NOMO-1 treated with DMSO at 0.1 percent for 48 hours (cell line): ENCODE measurements around the gene VSTM2L.
"Not testable (repeated sequence)": the region's sequence is repeated elsewhere in the genome, so short reads cannot be mapped to it uniquely, and the experiment has no call there.

Experiments
- DNase-seq: peaks from one replicate; lab custom pipeline; 2025; ENCODE audit not compliant: unreplicated experiment; lab: John Stamatoyannopoulos, UW

Gene VSTM2L

DNA sequence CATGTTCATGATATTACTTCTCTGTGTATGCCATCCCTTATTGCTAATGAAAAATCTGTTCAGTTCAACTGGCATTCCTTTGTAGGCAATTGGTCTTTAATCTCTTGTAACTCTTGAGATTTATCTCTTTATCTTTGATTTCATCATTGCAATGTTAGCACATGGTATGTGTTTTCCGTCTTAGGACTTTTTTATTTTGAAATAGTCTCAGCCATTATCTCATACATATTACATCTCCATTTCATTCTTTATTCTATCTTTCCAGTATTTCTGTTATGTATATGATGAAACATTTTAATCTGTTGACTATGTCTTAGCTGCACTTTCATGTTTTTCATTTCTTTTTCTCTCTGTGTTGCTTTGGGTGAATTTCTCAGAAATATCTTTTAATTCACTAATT lies 58.1 kb downstream of the VSTM2L start:
- no peak for DNase-seq

DNA sequence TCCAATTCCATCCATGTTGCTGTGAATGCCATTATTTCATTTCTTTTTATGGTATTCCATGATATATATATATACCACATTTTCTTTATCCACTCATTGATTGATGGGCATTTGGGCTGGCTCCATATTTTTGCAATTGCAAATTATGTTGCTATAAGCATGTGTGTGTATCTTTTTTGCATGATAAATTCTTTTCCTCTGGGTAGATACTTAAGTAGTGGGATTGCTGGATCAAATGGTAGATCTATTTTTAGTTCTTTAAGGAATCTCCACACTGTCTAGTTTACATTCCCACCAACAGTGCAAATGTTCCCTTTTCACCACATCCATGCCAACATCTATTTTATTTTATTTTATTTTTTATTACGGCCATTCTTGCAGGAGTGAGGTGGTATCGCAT lies 60.6 kb downstream of the VSTM2L start:
- DNase-seq: not testable (repeated sequence)

DNA sequence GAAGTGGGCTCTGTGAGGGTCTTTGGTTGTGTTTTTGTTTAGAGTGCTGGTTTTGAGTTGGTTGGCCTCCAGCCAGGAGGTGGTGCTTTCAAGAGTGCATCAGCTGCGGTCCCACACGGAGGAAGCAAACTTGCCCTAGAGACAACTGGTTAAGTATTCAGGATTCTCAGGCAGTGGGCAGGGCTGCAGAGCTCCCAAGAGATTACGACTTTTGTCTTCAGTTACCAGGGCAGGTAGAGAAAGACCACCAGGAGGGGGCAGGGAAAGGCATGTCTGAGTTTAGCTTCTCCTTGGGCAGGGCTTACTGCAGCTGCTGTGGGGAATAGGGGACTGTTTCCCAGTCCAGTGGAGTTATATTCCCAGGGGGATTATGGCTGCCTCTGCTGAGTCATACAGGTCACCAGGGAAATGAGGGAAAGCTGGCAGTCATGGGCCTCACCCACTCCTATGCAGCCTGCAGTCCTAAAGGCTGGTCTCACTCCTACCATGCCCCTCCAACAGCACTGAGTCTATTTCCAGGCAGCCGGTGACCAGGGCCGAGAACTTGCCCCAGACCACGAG lies 66.0 kb downstream of the VSTM2L start:
- no peak for DNase-seq

DNA sequence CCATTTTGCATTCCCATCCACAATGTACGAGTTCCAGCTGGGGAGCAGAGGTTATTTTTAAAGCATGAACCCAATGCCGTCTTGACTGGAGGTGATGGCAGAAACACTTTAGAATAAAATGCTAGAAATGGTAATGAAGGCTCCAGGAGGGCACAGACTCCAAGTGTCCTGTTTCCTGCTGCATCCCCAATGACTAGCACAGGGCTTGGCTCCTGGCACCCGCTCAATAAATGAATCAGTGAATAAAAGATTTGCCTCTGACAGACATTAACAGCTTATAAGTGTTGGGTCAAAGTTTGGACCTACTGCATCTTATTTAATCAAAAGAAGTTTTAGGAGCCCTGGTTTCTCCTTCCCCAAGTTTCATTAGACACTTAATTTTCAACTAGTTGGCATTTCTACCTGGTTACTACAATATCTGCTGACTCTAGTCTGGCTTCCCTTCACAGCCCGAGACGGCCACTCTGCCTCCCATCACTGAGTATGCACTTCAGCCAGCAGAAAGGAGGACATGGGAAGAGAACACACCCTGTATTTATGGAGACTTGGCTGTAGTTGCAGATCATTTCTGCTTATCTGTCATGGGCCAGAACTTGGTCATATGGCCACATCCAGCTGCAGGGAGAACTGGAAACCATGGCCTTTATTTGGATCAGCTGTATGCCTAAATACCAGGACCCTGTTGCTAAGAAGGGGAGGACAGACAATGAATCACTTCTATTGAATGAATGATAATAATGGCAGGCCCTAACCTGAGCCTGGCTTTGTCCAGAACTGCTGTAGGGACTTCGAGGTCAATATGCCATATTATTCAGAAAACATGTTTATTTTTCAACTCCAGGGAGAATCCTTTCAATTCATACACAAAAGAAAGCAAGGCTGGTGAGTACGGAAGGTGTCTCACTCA lies 67.3 kb downstream of the VSTM2L start:
- no peak for DNase-seq

DNA sequence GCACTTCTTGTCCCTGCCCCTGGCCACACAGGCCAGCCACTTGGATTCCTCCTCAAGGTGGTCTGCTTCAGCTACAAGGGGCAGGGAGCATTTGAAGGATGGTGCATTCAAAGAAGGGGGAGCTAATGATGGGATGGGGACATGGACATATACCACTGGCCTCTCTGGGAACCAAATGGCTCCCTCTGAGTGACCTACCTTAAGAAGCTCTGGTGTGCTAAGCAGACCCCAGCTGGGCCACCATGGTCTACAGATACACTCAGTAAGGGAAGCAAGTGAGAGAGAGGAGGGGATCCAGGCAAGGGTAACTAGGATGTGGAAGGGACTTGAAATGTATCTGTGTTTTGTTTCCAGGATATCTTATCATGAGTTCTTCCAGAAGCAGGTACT lies 67.9 kb downstream of the VSTM2L start:
- DNase-seq: no peak

DNA sequence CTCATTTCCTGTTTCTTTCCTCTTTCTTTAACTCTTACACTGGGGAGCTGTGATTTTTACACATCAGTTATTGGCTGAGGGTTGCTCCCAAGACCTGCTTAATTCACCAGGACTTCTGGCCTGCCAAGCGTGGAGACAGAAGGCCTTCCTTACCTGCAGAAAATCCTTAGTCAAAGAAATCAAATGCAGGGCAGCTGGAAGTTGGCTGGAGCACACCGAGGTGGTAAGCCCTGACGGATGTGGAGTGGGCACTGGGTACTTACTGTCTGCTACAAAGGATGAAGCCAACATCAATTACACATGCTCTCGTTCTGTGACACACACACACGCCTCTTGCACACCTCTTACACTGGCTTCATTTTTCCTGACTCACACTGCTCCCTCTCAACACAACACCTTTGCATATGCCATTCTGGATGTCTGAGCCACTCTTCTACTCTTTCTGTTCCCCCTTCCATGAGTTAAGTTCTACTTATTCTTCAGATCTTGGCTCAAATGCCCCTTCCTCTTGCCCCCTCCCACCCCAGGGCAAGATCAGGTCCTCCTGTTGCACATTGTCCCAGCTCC lies 68.7 kb downstream of the VSTM2L start:
- DNase-seq: no peak

DNA sequence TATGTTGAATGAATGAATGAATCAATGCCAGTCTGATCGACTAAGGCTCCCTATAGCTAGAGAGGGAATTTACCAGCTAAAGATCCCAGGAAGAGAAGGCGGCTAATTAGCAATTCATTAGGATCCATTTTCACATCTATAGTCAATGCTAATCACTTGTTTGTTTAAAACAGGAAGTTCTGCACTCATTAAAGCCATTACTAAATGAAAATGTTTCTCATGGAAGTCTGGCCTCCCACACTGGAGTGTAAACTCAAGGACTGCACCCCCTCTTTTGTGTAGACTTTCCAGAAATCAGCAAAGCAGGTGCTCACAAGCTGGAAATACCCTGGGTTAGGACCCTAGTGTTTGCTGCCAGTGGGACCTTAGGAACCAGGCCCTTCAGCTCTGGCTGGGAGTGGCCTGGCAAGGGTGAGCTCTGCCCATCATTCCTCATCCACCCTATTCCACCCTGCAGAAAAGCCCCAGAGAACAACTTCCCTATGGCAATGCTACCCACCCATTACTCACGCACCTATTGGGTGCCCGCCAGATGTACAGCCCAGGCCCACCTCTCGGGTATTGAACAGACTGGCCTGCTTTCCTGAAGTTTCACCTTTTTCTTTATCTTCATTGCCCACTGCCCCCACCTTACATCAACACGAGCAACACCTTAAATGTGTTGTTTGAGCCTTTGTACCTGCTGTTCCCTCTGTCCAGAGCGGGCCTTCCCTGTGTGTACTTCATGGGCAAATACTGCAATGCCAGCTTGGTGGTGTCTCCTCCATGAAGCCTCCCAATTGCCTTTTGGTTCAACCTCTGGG lies 69.5 kb downstream of the VSTM2L start:
- DNase-seq: no peak

DNA sequence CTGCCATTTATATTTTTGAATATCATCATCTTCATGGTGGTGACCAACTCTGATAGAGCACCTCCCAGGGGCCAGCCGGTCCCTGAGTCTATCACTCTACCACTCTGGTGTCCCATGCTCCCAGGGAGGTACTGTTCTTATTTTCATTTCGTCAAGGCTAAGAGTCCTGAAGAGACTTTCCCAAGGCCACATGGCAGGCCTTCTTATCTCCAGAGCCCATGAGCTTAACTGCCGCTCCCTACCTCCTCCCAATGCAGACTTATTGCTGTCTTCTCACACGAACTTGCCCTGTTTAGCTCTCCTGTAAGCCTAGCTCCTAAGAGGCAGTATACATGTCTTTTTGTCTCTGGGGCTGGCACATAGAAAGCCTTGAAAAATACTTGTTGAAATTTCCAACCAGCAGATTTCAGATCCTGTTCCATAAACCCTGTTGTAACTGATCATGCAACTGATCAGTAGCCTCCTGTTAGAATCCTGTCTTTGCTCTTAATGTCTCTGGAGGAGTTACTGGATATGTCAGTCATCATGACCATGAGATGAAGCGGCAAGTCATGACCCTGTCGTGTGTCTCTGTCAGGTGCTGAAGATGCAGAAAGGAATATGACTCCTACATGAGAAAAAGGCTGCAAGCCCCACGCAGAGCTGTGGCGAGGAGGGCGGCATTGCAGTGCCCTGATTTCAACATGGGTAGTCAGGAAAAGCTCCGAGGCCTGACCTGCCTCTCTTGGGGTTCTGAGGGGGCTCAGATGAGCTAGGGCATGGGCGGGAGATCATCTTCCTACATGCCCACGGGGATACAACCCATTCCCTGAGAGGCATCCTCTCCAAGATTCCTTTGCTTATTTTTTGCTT lies 70.4 kb downstream of the VSTM2L start:
- no peak for DNase-seq

DNA sequence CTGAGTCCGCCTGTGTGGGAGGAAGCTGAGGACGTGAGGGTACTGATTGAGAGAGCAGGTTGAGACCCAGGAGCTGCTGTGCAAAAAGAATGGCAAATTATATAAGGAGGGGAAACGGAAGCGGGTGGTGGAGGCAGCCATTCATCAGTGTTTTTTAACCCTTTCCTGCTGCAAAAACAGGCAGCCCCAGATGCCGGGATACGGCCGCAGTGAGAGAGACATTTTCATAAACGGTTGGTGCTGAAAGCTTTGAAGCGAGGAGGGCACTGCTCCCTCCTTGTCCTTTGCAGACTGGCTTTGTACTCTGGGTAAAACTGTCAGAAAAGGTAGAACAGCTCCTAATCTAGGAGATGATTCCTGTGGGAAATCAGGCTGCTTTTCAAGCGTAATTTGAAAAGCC lies 74.0 kb downstream of the VSTM2L start:
- no peak for DNase-seq

DNA sequence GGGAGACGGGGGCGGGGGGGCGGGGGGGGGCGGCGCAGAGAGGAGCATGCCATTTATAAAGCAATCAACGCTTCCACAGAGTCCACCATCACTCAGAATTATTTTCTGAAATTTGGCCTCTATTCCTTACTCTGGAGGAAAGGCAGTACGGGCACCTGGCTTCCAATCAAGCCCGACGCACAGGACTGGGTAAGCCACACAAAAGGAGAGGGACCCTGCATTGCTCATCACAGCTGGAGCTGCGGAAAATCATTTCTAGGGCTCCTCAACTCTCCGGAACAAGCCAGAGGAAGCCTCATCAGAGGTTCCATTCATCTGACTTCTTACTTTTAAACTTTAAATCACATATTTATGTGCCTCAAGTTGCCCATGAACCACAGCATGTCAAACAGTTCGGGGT lies 74.4 kb downstream of the VSTM2L start:
- no peak for DNase-seq

DNA sequence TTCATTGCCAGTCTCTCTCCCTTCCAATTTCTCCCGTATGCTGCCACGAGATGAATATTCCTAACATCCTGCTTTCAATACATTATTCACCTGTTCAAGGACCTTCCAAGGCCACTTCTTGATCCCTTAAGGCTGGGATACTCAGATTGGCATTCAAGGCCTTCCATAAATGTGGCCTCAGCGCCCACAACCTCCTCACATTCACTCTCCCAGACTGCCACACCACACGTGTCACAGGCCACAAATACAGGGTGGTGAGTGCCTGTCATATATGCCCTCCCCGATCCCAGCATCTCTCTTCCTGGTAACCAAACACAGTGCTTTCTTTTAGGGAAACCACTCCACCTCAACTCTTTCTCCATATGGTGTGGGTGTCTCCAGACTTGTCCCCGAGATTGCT lies 74.9 kb downstream of the VSTM2L start:
- DNase-seq: no peak

DNA sequence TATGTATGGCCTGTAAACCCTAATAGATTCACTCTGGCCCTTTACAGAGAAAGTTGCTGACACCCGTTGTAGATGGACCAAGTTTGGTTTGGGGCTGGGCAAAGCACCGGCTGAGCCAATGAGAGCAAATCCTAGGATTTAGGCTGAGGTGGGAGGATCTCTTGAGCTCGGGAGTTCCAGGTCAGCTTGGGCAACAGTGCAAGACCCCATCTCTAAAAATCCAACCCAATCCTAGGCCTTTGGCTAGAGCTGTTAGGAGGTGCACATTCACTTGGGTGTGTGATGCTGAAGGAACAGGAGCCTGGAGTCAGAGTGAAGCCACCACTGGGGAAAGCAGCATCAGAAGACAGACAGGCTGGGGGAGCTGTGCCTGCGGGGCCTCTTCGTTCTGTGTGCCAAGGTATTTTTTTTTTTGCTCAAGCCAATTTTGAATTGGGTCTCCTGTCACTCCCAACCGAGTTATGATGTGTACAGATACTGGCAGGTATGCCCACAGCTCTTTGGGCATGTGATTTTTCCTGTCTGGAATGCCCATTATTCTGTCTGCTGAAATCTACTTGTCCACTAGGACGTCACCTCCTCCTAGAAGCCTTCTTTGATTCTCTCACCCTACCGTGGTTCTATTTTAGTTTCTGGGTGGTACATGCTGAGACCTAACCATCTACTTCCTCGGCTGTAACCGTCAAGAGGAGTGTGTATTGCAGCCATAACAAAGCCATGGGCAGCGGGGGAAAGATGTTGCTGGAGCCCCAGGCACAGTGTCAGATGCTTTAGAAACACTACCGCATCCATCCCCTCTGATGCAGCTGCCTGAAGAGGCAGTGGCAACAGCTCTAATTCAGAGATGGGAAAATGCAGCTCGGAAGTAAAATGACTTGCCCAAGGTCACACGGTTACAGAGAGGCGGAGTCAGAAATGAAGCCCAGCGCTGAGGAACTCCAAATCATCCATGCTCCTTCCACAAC lies 76.4 kb downstream of the VSTM2L start:
- no peak for DNase-seq

DNA sequence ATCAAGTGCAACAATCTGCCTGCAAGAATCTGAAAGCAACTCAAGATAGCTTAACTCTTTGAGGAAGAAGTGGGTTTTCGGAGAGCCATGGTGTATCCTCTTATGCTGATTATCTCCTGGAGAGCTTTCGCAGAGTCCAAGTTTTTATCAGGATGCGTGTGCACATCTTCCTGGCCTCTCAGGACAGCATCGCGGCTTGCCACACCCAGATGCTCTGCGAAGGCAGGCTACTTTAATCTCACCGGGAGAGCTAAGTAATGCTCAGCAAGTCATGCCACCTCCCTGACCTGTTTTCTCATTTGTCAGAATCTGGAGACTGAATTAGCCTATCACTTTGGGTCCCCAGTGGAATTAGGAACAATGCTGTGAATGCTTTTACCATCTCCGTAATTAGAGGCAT lies 77.5 kb downstream of the VSTM2L start:
- no peak for DNase-seq

DNA sequence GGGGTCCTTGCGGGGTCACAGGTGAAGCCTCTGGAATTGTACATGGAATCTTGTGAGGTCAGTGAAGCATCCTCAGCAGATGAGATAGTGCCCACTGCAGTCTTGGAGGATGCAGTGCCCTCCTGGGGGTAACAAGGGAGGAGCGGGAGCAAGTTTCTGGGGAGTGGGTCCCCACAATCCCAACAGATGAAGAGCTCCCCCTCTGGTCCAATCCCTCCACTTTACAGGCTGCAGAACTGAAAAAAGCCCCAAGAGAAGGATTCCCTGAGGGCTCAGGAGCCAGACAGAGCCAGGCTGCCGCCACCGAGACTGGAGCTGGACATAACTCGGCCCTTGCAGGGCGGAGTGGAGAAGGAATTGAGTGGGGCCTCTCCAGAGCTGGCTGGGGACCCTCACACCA lies 77.9 kb downstream of the VSTM2L start:
- no peak for DNase-seq

DNA sequence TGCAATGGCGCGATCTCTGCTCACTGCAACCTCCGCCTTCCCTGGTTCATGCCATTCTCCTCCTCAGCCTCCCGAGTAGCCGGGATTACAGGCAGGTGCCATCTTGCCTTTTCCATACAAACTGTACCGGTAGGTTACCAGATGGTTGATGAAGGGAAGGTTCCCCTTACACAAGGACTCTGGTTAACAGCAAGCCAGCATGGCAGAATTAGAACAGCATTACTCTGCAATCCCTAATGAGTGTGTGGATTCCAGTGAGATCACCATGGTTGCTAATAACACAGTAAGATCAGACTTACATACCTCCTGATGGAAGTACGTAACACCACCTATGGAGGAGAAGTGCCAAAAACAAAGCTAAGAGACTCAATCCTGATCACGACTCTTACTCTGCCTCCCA lies 78.6 kb downstream of the VSTM2L start:
- DNase-seq: no peak

DNA sequence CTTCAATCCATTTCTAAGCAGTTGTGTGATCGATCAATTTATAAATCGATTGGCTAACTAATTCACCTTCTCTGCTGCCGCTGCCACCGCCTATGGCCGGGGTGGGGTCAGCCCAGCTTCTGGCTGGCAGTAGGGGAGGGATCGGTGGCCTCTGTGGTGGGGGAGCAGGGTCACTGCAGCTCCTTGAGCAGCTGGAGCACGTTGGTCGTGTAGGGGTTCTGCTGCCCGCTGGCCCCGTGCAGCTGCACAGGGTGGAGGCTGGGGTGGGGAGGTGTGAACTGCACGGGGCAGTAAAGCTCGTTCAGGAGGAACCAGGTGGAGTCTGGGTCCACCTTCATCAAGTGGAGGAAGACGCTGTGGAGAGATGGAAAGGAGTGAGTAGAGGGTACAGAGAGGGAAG lies 80.4 kb downstream of the VSTM2L start:
- DNase-seq: no peak

DNA sequence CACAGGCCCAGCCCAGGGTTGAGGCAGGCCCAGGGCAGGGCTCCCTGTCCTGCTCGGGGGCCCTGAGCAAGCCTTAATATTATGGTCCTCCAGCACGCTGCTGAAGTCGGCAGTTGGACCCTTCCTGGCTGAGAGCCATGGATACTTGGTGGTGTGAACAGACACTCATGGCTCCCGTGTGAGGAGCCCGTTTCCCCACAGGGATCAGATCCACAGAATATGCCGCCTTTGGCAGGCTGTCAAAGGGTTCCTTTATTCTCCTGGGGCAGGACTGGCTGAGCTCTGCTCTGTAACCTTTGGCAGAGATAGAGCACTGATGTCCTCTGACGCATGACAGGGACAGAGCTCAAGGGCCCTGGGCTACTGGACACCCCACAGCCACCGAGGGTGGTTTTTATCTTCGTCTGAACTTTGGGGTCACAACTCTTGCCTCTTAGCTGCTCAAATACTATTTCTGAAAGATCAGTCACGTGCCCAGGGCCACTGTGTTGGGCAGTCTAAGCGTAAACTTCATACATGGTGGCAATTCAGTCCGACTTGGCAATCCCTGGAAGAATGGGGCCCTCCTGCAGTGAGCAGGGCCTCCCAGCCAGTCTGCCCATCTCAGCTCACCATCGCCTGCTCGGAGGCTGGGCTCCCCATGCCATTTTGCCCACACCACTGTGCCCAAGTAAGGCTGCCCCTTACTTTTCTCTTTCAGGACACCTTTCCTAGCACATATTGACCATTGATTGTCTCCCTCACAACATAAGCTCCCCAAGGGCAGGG lies 81.3 kb downstream of the VSTM2L start:
- DNase-seq: no peak

DNA sequence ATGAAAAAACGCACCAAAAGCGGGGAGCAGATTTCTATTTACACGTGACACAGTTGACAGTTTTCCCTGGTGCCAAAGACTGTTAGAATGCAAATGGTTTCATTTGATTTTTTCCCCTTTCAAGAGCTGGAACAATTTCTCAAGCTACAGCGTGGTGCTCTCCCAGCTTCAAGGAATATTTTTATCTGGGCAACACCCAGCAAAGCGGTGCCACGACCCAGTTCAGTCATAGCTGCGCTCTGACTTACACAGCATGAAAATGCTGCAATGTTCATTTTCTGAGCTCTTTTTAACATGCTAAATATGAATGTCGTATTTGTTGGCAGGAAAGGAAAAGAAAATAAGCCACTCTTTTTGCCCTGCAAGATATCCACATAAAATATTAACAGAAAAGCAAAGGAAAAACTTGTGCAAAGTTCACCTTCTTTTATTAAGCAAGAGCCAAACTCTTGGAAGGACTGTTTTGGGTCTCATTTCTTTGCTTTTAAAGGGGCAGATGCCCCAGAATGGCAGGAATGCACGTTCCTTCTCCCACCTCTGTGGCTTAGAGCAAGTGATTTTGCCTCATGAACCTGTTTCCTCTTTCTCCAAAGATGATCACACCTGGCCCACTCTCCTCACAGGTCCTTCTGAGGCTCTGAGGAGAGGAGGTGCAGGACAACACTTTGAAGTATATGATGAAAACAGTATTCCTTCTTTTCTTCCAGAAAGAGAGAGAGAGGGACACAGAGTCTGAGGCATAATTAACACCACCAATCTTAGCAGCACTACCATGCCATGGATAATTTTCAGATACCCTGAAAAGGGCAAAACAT lies 83.3 kb downstream of the VSTM2L start:
- no peak for DNase-seq
